ENCODE results near the gene GEMIN4. TPM values are rescaled to one million over a fixed set of nuclear protein-coding genes. Genes with fewer than 3 reads are reported as not detected.
"Not testable (repeated sequence)": the region's sequence is repeated elsewhere in the genome, so short reads cannot be mapped to it uniquely, and the experiment has no call there.

The GEMIN4 gene
- total and polyA plus RNA-seq, 2 donors (not counting 1 experiment from before 2014, with no cell fraction given): 7.4 to 9.3 TPM

DNA sequence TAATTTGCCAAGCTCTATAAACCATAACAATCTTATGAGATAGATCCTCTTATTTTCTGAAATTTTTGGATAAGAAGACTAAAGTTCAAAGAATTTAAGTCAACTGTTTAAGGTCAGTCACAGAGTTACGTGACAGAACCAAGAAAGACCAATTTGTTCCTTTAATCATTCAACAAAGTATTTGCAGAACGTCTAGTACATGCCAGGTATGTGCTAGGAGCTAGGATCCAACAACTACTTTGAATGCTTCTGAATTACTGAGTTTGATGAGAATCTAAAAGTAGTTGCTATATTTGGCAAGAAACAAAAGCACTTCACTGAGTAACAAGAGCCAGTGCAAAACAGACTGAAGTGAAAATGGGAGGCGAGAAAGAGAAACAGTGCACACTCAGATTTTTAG lies 15.0 kb upstream of the GEMIN4 start:
- Histone ChIP-seq H3K4me2 (ENCODE audit: extremely low read depth, insufficient read depth, low read length) (no peak overlapping the region), H2AFZ (ENCODE audit: low read length) (no peak overlapping the region), H3K79me2 (ENCODE audit: control insufficient read depth, insufficient read depth, low read length) (no peaks in the 10 kb centered on the region), H3K36me3 (ENCODE audit: control insufficient read depth, insufficient read depth, low read length) (peaks cover 12% of the 10 kb centered on the region), H3K4me3 (replicated peaks in 1 of 4; ENCODE audit: control extremely low read depth in 1 of 4, insufficient read depth in 1 of 4, low read depth in 3 of 4, low read length in 4 of 4) (no peak overlapping the region), H3K27me3 (ENCODE audit: control insufficient read depth, insufficient read depth, low read length) (no peaks in the 10 kb centered on the region), H4K20me1 (ENCODE audit: control insufficient read depth, extremely low read depth, insufficient read depth, low read length) (no peaks in the 10 kb centered on the region), H3K27ac (ENCODE audit: insufficient read depth, low read length) (no peak overlapping the region), H3K9me3 (ENCODE audit: control insufficient read depth, insufficient read depth, low read depth, low read length) (no peaks in the 10 kb centered on the region), H3K9ac (ENCODE audit: insufficient read depth, low read length) (no peak overlapping the region), H3K4me1 (ENCODE audit: control insufficient read depth, extremely low read depth, insufficient read depth, low read length) (no peaks in the 10 kb centered on the region)
- no peak for DNase-seq (ENCODE audit: low read depth in 2 of 2)
- TF ChIP-seq CTCF (conservative IDR thresholded peaks at IDR 0.05 in 1 of 2, IDR thresholded peaks at IDR 0.05 in 1 of 2; ENCODE audit: low read depth in 1 of 2, low read length in 2 of 2): no peak
- no peak for TF ChIP-seq EZH2 (IDR thresholded peaks at IDR 0.05; ENCODE audit: low read length, missing control alignments)

DNA sequence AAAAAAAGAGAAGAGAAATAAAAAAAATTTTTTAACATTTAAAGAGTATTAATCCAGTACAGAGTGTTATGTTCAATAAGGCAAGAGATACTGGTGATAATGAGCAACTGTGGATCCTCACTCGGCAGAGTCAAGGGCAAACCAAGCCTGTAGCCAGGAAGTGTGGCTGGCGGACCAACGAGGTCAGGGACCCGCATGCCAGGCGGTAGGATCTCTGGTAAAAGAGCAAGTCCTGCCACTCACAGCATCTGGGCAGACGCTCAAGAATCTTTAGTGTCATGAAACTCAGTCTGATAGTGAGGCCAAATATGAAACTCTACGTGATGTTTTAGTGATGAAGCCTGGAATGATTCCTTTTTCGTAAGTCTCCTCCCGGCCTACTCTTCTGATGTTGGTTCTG lies 8.3 kb upstream of the GEMIN4 start:
- no peak overlapping the region for H3K4me3 ChIP-seq (replicated peaks in 1 of 4; ENCODE audit: control extremely low read depth in 1 of 4, insufficient read depth in 1 of 4, low read depth in 3 of 4, low read length in 4 of 4)
- peaks cover 8% of the 10 kb centered on the region for H3K36me3 ChIP-seq (ENCODE audit: control insufficient read depth, insufficient read depth, low read length)
- H4K20me1 ChIP-seq (ENCODE audit: control insufficient read depth, extremely low read depth, insufficient read depth, low read length): no peaks in the 10 kb centered on the region
- no peaks in the 10 kb centered on the region for H3K27me3 ChIP-seq (ENCODE audit: control insufficient read depth, insufficient read depth, low read length)
- no peaks in the 10 kb centered on the region for H3K4me1 ChIP-seq (ENCODE audit: control insufficient read depth, extremely low read depth, insufficient read depth, low read length)
- TF ChIP-seq CTCF (conservative IDR thresholded peaks at IDR 0.05 in 1 of 2, IDR thresholded peaks at IDR 0.05 in 1 of 2; ENCODE audit: low read depth in 1 of 2, low read length in 2 of 2): no peak
- no peak for TF ChIP-seq EZH2 (IDR thresholded peaks at IDR 0.05; ENCODE audit: low read length, missing control alignments)
- no peak overlapping the region for H3K27ac ChIP-seq (ENCODE audit: insufficient read depth, low read length)
- no peak overlapping the region for H2AFZ ChIP-seq (ENCODE audit: low read length)
- no peaks in the 10 kb centered on the region for H3K9me3 ChIP-seq (ENCODE audit: control insufficient read depth, insufficient read depth, low read depth, low read length)
- no peak for DNase-seq (ENCODE audit: low read depth in 2 of 2)
- H3K79me2 ChIP-seq (ENCODE audit: control insufficient read depth, insufficient read depth, low read length): no peaks in the 10 kb centered on the region
- H3K4me2 ChIP-seq (ENCODE audit: extremely low read depth, insufficient read depth, low read length): no peak overlapping the region
- H3K9ac ChIP-seq (ENCODE audit: insufficient read depth, low read length): no peak overlapping the region

- no peaks in the 10 kb centered on the region for H3K4me1 ChIP-seq (ENCODE audit: control insufficient read depth, extremely low read depth, insufficient read depth, low read length)
- H3K9me3 ChIP-seq (ENCODE audit: control insufficient read depth, insufficient read depth, low read depth, low read length): no peaks in the 10 kb centered on the region
- TF ChIP-seq EZH2 (IDR thresholded peaks at IDR 0.05; ENCODE audit: low read length, missing control alignments): no peak
- TF ChIP-seq CTCF (conservative IDR thresholded peaks at IDR 0.05 in 1 of 2, IDR thresholded peaks at IDR 0.05 in 1 of 2; ENCODE audit: low read depth in 1 of 2, low read length in 2 of 2): no peak
- H3K36me3 ChIP-seq (ENCODE audit: control insufficient read depth, insufficient read depth, low read length): peaks cover 8% of the 10 kb centered on the region
- no peak overlapping the region for H3K4me2 ChIP-seq (ENCODE audit: extremely low read depth, insufficient read depth, low read length)
- no peak overlapping the region for H2AFZ ChIP-seq (ENCODE audit: low read length)
- H3K27ac ChIP-seq (ENCODE audit: insufficient read depth, low read length): no peak overlapping the region
- H3K27me3 ChIP-seq (ENCODE audit: control insufficient read depth, insufficient read depth, low read length): no peaks in the 10 kb centered on the region
- H3K4me3 ChIP-seq (replicated peaks in 1 of 4; ENCODE audit: control extremely low read depth in 1 of 4, insufficient read depth in 1 of 4, low read depth in 3 of 4, low read length in 4 of 4): no peak overlapping the region
- no peak overlapping the region for H3K9ac ChIP-seq (ENCODE audit: insufficient read depth, low read length)
- DNase-seq (ENCODE audit: low read depth in 2 of 2): no peak
- no peaks in the 10 kb centered on the region for H3K79me2 ChIP-seq (ENCODE audit: control insufficient read depth, insufficient read depth, low read length)
- no peaks in the 10 kb centered on the region for H4K20me1 ChIP-seq (ENCODE audit: control insufficient read depth, extremely low read depth, insufficient read depth, low read length)
Observed at GRCh38 chr17:759964-760363, 7.9 kb upstream of the GEMIN4 start.

- not testable (repeated sequence) for H3K27ac ChIP-seq (ENCODE audit: insufficient read depth, low read length); H3K4me3 ChIP-seq (replicated peaks in 1 of 4; ENCODE audit: control extremely low read depth in 1 of 4, insufficient read depth in 1 of 4, low read depth in 3 of 4, low read length in 4 of 4); H3K36me3 ChIP-seq (ENCODE audit: control insufficient read depth, insufficient read depth, low read length); H3K79me2 ChIP-seq (ENCODE audit: control insufficient read depth, insufficient read depth, low read length); H2AFZ ChIP-seq (ENCODE audit: low read length); DNase-seq (ENCODE audit: low read depth in 2 of 2); H3K4me2 ChIP-seq (ENCODE audit: extremely low read depth, insufficient read depth, low read length); H3K27me3 ChIP-seq (ENCODE audit: control insufficient read depth, insufficient read depth, low read length); H3K9me3 ChIP-seq (ENCODE audit: control insufficient read depth, insufficient read depth, low read depth, low read length); H3K4me1 ChIP-seq (ENCODE audit: control insufficient read depth, extremely low read depth, insufficient read depth, low read length); H4K20me1 ChIP-seq (ENCODE audit: control insufficient read depth, extremely low read depth, insufficient read depth, low read length); H3K9ac ChIP-seq (ENCODE audit: insufficient read depth, low read length)
Observed at GRCh38 chr17:756010-756567, 4.0 kb upstream of the GEMIN4 start.
